NCI-H82 treated with DMSO at 0.1 percent for 48 hours (cell line): ENCODE data around the gene PLOD2.
A peak's percentile ranks its signal among the peaks of the same experiment; 100 is the strongest.

Source experiments
- DNase-seq: peaks from one replicate; lab custom pipeline; 2025; ENCODE audit not compliant: unreplicated experiment; lab: John Stamatoyannopoulos, UW

PLOD2 gene

GRCh38 chr3:146160964-146161662, at the start of gene PLOD2:
TSS of gene PLOD2 (minus strand) at chr3:146161184. CDS start at chr3:146160989, 195 bp downstream.
- peak; percentile 56 for DNase-seq

GRCh38 chr3:146209371-146209770, 48.4 kb upstream of the PLOD2 start:
- no peak for DNase-seq

- DNase-seq: no peak
These were observed 42.8 kb upstream of the PLOD2 start for GRCh38 chr3:146203776-146204175.

- DNase-seq: no peak
These were observed 39.7 kb upstream of the PLOD2 start for GRCh38 chr3:146200461-146201220.

- DNase-seq: no peak
These were observed 38.8 kb upstream of the PLOD2 start for GRCh38 chr3:146199762-146200161.

- no peak for DNase-seq
These were observed 35.8 kb upstream of the PLOD2 start for GRCh38 chr3:146196789-146197188.

- DNase-seq: no peak
These were observed 34.6 kb upstream of the PLOD2 start for GRCh38 chr3:146195605-146196004.

GRCh38 chr3:146195030-146195429, 34.0 kb upstream of the PLOD2 start:
- no peak for DNase-seq

GRCh38 chr3:146191051-146191450, 30.1 kb upstream of the PLOD2 start:
- no peak for DNase-seq

- peak; percentile 81 for DNase-seq
These were observed 28.7 kb upstream of the PLOD2 start for GRCh38 chr3:146189519-146190173.

GRCh38 chr3:146187334-146187950, 26.5 kb upstream of the PLOD2 start:
- DNase-seq: no peak

GRCh38 chr3:146184241-146185015, 23.4 kb upstream of the PLOD2 start:
- DNase-seq: no peak

- no peak for DNase-seq
These were observed 20.2 kb upstream of the PLOD2 start for GRCh38 chr3:146181216-146181615.

- DNase-seq: no peak
These were observed 19.4 kb upstream of the PLOD2 start for GRCh38 chr3:146180376-146180775.

- DNase-seq: no peak
These were observed 17.2 kb upstream of the PLOD2 start for GRCh38 chr3:146178006-146178689.

GRCh38 chr3:146177519-146177918, 16.5 kb upstream of the PLOD2 start:
- DNase-seq: no peak

- DNase-seq: no peak
These were observed 16.1 kb upstream of the PLOD2 start for GRCh38 chr3:146177072-146177471.

GRCh38 chr3:146172586-146172985, 11.6 kb upstream of the PLOD2 start:
- DNase-seq: no peak

GRCh38 chr3:146170591-146170990, 9.6 kb upstream of the PLOD2 start:
- DNase-seq: no peak

GRCh38 chr3:146169891-146170290, 8.9 kb upstream of the PLOD2 start:
- DNase-seq: no peak
